Mucosa of descending colon (tissue), 3 donors: ENCODE data around the gene SHOC1. TPM values are rescaled to one million over a fixed set of nuclear protein-coding genes. Genes with fewer than 3 reads are reported as not detected.

ENCODE experiments used
- ATAC-seq: fragments of 200-7000 bp; cut with Tn5 transposase; one replicate; pipeline ENCODE4 v1.9.1; 2020; ENCODE audit warnings: mild to moderate bottlenecking, moderate library complexity
- DNase-seq, 3 donors: peaks; one replicate each; pipeline ENCODE4 v3.0.0-alpha.2; 2020
- H3K36me3 ChIP-seq: fragments of 200-600 bp; one replicate; pipeline ENCODE4 v1.8.0; 2021; ENCODE audit warnings: low read depth, mild to moderate bottlenecking
- H3K4me1 ChIP-seq: fragments of 200-600 bp; one replicate; pipeline ENCODE4 v1.8.0; 2021; ENCODE audit warnings: low read depth, mild to moderate bottlenecking
- H3K4me3 ChIP-seq: fragments of 200-600 bp; one replicate; pipeline ENCODE4 v1.8.0; 2021; ENCODE audit warnings: mild to moderate bottlenecking
- H3K9me3 ChIP-seq: fragments of 200-600 bp; one replicate; pipeline ENCODE4 v1.8.0; 2021; ENCODE audit warnings: mild to moderate bottlenecking
- intact Hi-C, 2 donors: fragments of 100-400 bp; cut with DNase I in 1 of 2; cut with micrococcal nuclease in 1 of 2; formaldehyde crosslinking; loops; one replicate each; pipeline versions ENCODE4 v1.11.0 to v1.11.1; 2022; cut with DNase I, micrococcal nuclease
- total RNA-seq, 3 donors: library from RNA; stranded (reverse); fragmentation: NEBNext Ultra II Directional in 2 of 3; extraction: Animal tissue kit (Norgen Biotek cat#: 25700) in 2 of 3; gene quantifications; one replicate each; pipeline versions ENCODE4 v1.2.1 to v1.2.4, GENCODE V29; 2021 to 2023
- TF ChIP-seq, protein P1 (sequence below): fragments of 200-600 bp; IDR thresholded peaks from one replicate; pipeline ENCODE4 v1.8.0; 2022; ENCODE audit warnings: antibody characterized with exemption, mild to moderate bottlenecking
- donor health status: DM: no; HTN: no; CAD: no; lungs with moderate emphysema.
- donor health status: DM: no; HTN: no; CAD: no.
- donor health status: DM: no; HTN: yes; CAD: no.

SHOC1 gene
- total RNA-seq, 3 donors from 2014 or later, result not detected

DNA sequence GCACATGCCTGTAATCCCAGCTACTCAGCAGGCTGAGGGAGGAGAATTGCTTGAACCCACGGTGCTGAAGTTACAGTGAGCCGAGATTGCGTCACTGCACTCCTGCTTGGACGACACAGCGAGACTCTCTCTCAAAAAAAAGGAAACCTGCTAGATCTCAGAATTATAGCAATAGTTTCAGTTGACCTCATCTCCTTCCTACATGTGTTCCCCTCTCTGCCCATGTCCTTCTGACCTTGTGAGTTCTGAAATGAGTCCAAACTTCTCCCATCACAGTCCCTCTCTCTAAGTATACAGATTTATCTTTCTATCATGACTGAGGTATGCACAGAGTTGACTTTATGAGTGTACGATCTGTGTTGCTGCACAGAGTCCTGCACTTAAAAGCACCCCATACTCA lies 44.6 kb upstream of the SHOC1 start:
- no peaks in the 10 kb centered on the region for H3K36me3 ChIP-seq
- ATAC-seq (peak; percentile 9), DNase-seq (no peak)
- peaks cover 5% of the 10 kb centered on the region for H3K4me1 ChIP-seq
- intact Hi-C loops, result no loop called here
- H3K4me3 ChIP-seq, result no peak overlapping the region
- TF ChIP-seq, protein P1, sequence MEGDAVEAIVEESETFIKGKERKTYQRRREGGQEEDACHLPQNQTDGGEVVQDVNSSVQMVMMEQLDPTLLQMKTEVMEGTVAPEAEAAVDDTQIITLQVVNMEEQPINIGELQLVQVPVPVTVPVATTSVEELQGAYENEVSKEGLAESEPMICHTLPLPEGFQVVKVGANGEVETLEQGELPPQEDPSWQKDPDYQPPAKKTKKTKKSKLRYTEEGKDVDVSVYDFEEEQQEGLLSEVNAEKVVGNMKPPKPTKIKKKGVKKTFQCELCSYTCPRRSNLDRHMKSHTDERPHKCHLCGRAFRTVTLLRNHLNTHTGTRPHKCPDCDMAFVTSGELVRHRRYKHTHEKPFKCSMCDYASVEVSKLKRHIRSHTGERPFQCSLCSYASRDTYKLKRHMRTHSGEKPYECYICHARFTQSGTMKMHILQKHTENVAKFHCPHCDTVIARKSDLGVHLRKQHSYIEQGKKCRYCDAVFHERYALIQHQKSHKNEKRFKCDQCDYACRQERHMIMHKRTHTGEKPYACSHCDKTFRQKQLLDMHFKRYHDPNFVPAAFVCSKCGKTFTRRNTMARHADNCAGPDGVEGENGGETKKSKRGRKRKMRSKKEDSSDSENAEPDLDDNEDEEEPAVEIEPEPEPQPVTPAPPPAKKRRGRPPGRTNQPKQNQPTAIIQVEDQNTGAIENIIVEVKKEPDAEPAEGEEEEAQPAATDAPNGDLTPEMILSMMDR, result no peak
- H3K9me3 ChIP-seq, result no peaks in the 10 kb centered on the region

GRCh38 chr9:111838439-111838838 lies 43.7 kb upstream of the SHOC1 start:
- no peaks in the 10 kb centered on the region for H3K9me3 ChIP-seq
- H3K4me1 ChIP-seq, result peaks cover 5% of the 10 kb centered on the region
- TF ChIP-seq, protein P1, result no peak
- H3K4me3 ChIP-seq, result no peak overlapping the region
- peak; percentile 6 for ATAC-seq
- intact Hi-C loops, result no loop called here
- DNase-seq, result no peak
- no peaks in the 10 kb centered on the region for H3K36me3 ChIP-seq

DNA sequence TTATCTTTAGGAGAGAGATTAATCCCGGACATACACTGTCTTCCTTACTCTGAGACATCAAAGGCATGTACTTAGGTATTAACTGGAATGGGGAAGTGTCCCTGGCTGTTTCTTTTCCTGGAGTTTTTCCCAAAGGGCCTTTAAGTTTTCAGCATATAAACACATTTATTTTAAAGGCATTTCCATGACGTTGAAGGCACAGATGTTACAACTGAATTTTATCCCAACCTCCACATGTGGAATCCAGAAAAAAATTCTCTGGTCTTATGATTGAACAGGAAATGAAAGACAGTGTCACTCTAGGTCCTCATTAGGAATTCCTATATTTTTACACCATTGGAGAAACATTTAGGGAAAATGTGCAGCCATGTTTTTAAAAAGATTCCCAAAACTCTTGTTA lies 41.6 kb upstream of the SHOC1 start:
- intact Hi-C loops, result no loop called here
- TF ChIP-seq, protein P1, result no peak
- Histone ChIP-seq H3K9me3 (no peaks in the 10 kb centered on the region), H3K4me3 (no peak overlapping the region), H3K36me3 (no peaks in the 10 kb centered on the region), H3K4me1 (peaks cover 5% of the 10 kb centered on the region)
- ATAC-seq (no peak), DNase-seq (no peak)

- intact Hi-C loops, result no loop called here
- DNase-seq, result no peak
- H3K4me3 ChIP-seq, result no peak overlapping the region
- no peak for ATAC-seq
- H3K36me3 ChIP-seq, result no peaks in the 10 kb centered on the region
- TF ChIP-seq, protein P1, result no peak
- H3K4me1 ChIP-seq, result peaks cover under 1% of the 10 kb centered on the region
- no peaks in the 10 kb centered on the region for H3K9me3 ChIP-seq
Observed at GRCh38 chr9:111833941-111834340, 39.2 kb upstream of the SHOC1 start.

DNA sequence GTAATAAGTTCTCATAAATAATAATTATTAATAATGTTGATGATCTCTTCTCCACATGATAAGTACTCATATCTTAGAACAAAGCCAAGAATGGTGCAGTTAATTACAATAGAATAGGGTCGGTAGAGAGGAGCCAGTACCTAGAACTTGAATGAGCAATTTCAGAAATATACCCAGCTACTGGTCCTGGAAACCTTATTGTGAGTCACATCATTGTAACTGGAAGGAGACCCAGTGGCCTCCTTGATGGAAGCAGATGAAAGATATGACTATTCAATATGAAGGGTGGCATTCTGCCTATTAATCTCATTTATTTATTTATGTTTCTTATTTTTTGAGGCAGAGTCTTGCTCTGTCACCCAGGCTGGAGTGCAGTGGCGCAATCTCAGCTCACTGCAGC lies 37.7 kb upstream of the SHOC1 start:
- no peaks in the 10 kb centered on the region for H3K9me3 ChIP-seq
- no peaks in the 10 kb centered on the region for H3K4me1 ChIP-seq
- DNase-seq (no peak), ATAC-seq (no peak)
- H3K4me3 ChIP-seq, result no peak overlapping the region
- TF ChIP-seq, protein P1, result no peak
- intact Hi-C loops, result no loop called here
- no peaks in the 10 kb centered on the region for H3K36me3 ChIP-seq
